Esophagus (tissue), 2 donors: ENCODE data around the gene PNPLA2. TPM values are rescaled to one million over a fixed set of nuclear protein-coding genes. Genes with fewer than 3 reads are reported as not detected.

ENCODE experiments used
- H3K27ac ChIP-seq, 2 donors: one replicate each; pipeline ENCODE4 v1.5.1; 2013; ENCODE audit warnings: low read depth in 2 of 2, mild to moderate bottlenecking in 2 of 2, inconsistent platforms in 1 of 2, low read length in 1 of 2, moderate library complexity in 1 of 2
- H3K27me3 ChIP-seq, 2 donors: one replicate each; pipeline ENCODE4 v1.6.1; 2013; ENCODE audit warnings: low read length in 2 of 2, control low read depth in 1 of 2, mild to moderate bottlenecking in 1 of 2; ENCODE audit not compliant: insufficient read depth in 2 of 2, control insufficient read depth in 1 of 2
- H3K36me3 ChIP-seq, 2 donors: one replicate each; pipeline ENCODE4 v1.6.1; 2013; ENCODE audit warnings: low read length in 1 of 2; ENCODE audit not compliant: control insufficient read depth in 2 of 2, insufficient read depth in 2 of 2
- H3K4me1 ChIP-seq, 2 donors: one replicate each; pipeline ENCODE4 v1.6.1; 2013; ENCODE audit warnings: low read length in 1 of 2; ENCODE audit not compliant: control insufficient read depth in 2 of 2, insufficient read depth in 2 of 2
- H3K4me3 ChIP-seq, 2 donors: one replicate each; pipeline ENCODE4 v1.5.1; 2013; ENCODE audit warnings: low read length in 2 of 2, mild to moderate bottlenecking in 2 of 2, low read depth in 1 of 2, moderate library complexity in 1 of 2
- H3K9me3 ChIP-seq, 2 donors: one replicate each; pipeline ENCODE4 v1.6.1; 2013; ENCODE audit warnings: mild to moderate bottlenecking in 2 of 2, low read depth in 1 of 2, low read length in 1 of 2, moderate library complexity in 1 of 2; ENCODE audit not compliant: control insufficient read depth in 2 of 2, insufficient read depth in 1 of 2
- WGBS, 2 donors: extraction: QIAGEN DNeasy Blood & Tissue Kit; methylation state at CpG; one replicate each; pipeline ENCODE4 v1.1.7; 2013; 5-methylcytosine and 5-hydroxymethylcytosine counted together
- polyA plus RNA-seq, 2 donors: library from polyadenylated mRNA; stranded (reverse); fragments of 200-250 nt; gene quantifications; one replicate each; pipeline ENCODE4 v1.2.3, GENCODE V29; 2013
- donor health status: healthy with polysubstance abuse.
- donor health status: Bipolar disorder and iron deficiency.

The PNPLA2 gene
- polyA plus RNA-seq, 2 donors = 51.7 to 53.2 TPM

DNA sequence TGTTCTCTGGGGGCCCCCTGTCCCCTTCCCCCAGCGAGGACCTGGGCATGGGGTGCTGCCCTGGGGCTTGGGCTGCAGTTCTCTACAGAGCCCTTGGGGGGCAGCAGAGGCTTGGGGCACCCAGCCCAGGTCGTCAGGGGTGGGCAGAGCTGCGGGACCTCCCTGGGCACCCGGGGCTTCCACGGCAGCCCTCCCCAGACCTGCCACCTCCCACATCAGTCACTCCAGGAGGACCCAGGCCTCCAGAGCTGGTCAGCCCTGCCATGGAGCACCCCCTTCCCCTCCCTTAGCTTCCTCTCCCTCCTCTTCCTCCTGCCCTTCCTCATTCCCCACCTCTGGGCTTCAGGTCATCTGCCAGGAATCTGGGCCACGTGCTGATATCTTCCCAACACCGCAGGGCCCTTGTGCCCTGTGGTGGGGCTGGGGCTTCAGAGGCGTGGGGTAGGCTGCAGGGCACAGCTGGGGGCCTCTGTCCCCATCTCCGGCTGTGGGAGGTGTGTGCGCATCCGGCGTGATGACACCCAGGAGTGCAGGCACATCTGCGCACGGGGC, 29.7 kb downstream of the PNPLA2 start:
- Histone ChIP-seq H3K36me3 (no peaks in the 10 kb centered on the region), H3K4me3 (no peak overlapping the region), H3K9me3 (no peaks in the 10 kb centered on the region), H3K27me3 (peaks cover 0 to 5% of the 10 kb centered on the region in 2 donors), H3K4me1 (peaks cover 10 to 22% of the 10 kb centered on the region in 2 donors), H3K27ac (no peak overlapping the region)
- WGBS, 2 donors = 27 to 35% methylated on average over 13 to 14 of the region's 14 CpGs

DNA sequence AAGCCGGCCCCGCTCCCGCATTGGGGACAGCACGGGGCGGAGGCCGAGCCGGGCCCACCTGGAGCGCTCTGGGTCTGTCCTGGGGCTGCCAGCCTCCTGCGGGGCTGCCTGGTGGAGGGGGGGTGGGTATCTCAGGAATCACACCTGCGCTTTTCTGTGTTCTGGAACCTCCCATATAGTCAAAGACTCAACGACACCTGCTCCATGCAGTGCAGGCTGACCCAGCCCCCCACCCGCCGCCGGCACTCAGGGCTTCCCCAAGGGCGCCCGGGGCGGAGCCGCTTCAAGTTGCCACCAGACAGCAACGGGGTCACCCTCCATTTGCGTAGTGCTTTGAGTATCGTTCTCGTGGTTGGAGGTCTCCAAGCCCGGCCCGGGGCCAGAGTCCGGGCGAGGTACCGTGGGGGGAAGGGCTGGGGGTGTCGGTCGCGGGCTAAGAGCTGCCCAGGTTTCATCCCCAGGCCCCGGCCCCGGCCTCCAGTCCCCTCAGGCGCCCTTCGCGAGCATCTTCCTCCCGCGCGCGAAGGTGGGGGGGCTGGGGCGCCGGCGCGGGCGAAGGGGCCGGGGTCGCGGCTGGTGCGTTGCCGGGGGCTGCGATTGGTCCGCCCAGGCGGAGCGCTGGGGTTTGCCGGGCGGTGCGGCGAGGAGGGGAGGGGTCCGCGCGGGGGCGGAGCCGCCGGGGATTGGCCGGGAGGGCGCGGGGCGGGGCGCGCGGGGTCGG, 30.6 kb downstream of the PNPLA2 start:
- Histone ChIP-seq H3K36me3 (no peaks in the 10 kb centered on the region), H3K4me3 (peak overlapping the region in 1 of 2 donors; percentile 37), H3K9me3 (no peaks in the 10 kb centered on the region), H3K27me3 (peaks cover 0 to 5% of the 10 kb centered on the region in 2 donors), H3K4me1 (peaks cover 9 to 22% of the 10 kb centered on the region in 2 donors), H3K27ac (no peak overlapping the region)
- 6 to 11% methylated on average over 37 to 71 of the region's 71 CpGs for WGBS, 2 donors

DNA sequence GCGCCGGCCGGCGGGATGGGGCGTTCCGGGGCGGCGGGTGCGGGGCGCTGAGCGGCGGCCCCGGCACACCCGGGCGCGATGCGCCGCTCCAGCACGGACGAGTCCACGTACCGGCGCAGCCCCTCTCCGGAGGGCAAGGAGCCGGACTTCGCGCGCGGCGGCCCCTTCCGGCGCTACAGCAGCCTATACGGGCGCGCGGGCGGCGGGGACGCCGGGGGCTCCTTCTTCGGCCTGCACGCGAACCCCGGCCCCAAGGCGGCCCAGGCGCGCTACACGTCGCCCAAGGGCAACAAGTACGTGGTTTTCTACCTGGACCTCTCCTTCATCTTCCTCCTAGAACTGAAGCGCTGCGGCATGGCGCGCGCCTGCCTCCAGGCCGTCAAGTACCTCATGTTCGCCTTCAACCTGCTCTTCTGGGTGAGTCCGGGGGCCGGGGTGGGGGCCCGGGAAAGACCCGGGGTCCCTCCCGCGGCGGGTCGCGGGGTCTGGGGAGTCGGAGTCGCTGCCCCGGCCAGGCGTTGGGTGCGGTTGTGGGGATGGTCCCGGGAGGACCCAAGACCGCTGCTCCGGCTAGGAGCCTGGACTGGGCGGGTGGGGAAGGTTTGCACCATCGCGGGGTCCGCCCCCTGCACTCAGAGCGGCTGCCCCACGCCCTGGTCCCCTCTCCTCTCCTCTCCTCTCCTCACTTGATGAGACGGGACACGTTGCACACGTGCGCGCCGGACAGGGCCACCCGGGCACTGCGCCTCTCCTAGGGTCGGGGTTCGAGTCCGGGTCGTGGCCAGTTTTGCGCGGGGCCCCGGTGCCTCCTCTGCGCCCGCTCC, 31.4 kb downstream of the PNPLA2 start:
- H3K4me1 ChIP-seq = peaks cover 7 to 19% of the 10 kb centered on the region in 2 donors
- peak overlapping the region; percentile 13 to 37 for H3K4me3 ChIP-seq
- WGBS, 2 donors = 25 to 27% methylated on average over 85 to 97 of the region's 97 CpGs
- H3K27ac ChIP-seq = no peak overlapping the region
- H3K27me3 ChIP-seq = peaks cover 0 to 5% of the 10 kb centered on the region in 2 donors
- H3K9me3 ChIP-seq = no peaks in the 10 kb centered on the region
- H3K36me3 ChIP-seq = no peaks in the 10 kb centered on the region

DNA sequence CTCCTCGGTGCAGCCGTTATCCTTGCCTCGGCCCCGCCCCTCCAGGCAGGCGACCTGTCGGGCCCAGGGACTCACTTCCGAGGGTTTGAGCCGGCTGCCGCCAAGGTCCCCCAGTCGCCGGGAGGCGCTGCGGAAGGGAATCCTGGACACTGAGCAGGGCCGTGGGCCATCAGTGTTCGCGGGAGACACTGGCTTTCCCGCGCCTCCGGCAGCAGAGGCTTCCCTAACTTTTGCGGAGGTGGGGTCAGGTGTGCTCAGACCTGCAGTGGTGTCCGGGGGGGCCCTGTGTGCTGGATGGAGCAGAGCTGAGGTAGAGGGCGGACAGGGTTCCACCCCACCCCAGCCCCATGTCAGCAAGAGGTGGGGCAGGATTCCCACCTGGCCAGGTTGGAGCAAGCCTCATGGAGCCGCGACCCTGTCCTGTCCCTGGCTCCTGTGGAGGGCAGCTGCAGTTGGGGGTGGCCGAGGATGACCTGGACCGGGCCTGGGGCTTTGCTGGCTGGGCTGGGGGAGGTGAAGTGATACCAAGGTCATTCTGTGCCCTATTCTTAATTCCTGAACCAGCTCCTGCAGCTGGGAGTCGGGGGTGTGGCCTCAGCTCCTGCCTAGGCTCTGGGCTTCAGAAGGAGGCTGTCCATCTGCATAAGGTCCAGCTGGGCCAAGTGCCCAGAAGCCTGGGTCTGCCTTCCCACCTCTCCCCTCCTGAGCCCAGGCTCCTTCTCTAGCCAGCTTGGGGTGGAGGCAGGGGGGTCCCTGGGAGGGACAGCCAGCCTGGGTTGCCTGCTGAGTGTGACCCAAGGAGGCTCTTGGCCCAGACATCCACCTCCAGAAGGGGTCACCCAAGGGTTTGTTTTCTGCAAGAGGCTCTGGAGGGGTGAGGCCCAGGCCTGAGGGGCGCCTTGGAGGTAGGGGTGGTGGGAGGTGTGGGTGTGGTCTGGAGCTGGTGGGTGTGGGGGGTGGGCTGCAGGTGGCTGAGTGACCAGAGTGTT, 32.4 kb downstream of the PNPLA2 start:
- peaks cover 0 to 5% of the 10 kb centered on the region in 2 donors for H3K27me3 ChIP-seq
- H3K27ac ChIP-seq = no peak overlapping the region
- H3K4me1 ChIP-seq = peaks cover 5 to 16% of the 10 kb centered on the region in 2 donors
- H3K4me3 ChIP-seq = no peak overlapping the region
- H3K9me3 ChIP-seq = no peaks in the 10 kb centered on the region
- H3K36me3 ChIP-seq = no peaks in the 10 kb centered on the region
- 70 to 76% methylated on average over 25 to 28 of the region's 28 CpGs for WGBS, 2 donors

DNA sequence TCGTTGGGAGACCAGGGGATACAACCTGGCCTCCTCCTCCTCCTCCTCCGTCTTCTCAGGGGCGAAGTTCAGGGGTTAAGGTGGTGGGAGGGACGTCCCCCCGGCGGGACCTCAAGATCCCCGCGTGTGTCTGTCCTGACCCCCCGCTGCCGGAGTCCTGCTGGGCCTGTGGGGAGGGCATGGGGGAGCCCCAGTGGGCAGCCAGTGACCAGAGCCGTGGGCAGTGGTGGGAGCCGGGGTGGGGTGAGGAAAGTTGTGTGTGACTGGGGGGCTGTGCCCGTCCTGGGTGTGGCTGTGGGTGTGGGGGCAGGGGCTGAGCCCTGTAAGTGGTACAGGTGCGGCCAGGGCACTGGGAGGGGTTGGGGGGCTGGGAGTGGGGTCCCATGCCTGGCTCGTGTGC, 34.0 kb downstream of the PNPLA2 start:
- Histone ChIP-seq H3K36me3 (no peaks in the 10 kb centered on the region), H3K27me3 (peaks cover 0 to 5% of the 10 kb centered on the region in 2 donors), H3K27ac (no peak overlapping the region), H3K4me3 (no peak overlapping the region), H3K4me1 (peaks cover 5 to 12% of the 10 kb centered on the region in 2 donors), H3K9me3 (no peaks in the 10 kb centered on the region)
- WGBS, 2 donors = 80 to 82% methylated on average over 15 of the region's 15 CpGs

DNA sequence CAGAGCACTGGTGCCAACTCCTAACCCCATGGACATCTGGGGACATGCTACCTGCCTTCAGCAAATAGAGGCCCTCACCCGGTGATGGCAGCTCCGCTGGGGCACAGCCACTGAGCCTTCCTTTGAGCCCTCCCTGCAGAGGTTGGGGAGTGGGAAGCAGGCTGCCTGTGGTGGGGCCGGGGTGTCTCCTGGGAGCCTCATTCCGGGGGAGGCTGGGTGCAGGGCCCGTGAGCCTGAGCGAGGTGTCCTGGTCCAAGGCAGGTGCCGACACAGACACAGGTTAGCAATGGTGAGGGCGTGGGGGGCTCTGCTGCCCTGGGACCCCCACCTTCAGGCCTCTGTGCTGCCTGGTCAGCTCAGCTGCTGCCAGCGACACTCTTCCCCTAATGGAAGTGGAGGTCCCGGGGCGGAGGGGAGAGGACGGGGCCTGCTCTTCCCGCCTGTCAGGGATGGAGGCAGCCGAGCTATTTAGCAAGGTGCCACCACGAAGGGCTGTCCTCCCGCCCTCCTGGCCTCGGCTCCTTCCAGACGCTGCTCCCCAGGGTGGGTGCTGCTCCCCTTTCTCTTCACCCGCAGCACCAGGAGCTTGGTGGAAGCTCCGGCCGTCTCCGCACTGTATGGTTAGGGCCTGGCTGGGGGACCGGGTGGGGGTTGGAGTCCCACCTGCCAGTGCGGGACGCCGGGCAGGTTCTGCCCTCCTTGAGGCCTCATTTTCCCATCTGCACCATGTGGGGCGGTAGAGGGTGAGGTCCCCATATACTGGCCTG, 35.2 kb downstream of the PNPLA2 start:
- 92% methylated on average over 27 of the region's 27 CpGs for WGBS, 2 donors
- no peaks in the 10 kb centered on the region for H3K9me3 ChIP-seq
- peaks cover 0 to 5% of the 10 kb centered on the region in 2 donors for H3K27me3 ChIP-seq
- H3K4me3 ChIP-seq = no peak overlapping the region
- no peak overlapping the region for H3K27ac ChIP-seq
- no peaks in the 10 kb centered on the region for H3K36me3 ChIP-seq
- peaks cover 5 to 8% of the 10 kb centered on the region in 2 donors for H3K4me1 ChIP-seq

DNA sequence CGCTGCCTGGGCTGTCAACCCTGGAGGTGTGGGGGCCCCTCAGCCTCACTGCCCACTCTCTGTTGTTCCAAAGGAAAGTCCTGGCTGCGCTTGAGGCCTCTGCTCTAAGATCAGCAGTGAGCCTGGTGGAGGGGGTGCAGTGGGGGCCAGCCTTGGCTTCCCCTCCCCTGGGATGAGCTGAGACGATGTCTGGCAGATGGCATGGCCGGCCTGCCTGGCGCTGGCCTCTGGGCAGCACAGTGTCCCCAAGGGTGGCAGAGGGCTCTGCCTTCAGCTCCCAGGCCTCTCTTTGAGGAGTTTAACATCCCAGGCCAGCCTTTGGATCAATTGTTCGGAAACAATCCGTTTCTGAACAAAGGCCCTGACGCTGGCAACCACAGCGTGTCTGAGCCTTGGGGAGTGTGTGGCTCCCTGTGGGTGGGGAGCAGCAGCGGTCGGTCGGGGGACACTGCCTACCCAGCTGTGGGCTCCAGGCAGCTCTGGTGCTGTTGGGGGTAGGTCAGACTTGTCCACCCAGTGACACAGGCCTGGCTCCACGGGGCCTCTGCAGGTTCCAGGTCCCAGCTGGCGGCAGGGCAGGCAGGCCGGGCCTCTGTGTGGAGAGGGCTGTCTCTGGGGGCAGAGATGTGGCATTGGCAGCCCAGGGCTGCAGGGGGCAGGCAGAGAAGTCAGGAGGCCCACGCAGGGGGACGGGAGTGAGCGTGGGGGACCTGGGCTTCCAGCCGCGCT, 36.1 kb downstream of the PNPLA2 start:
- Histone ChIP-seq H3K4me3 (no peak overlapping the region), H3K27me3 (peaks cover 0 to under 1% of the 10 kb centered on the region in 2 donors), H3K36me3 (no peaks in the 10 kb centered on the region), H3K9me3 (no peaks in the 10 kb centered on the region), H3K4me1 (peaks cover 9% of the 10 kb centered on the region in 2 donors), H3K27ac (no peak overlapping the region)
- 84 to 85% methylated on average over 19 to 20 of the region's 20 CpGs for WGBS, 2 donors

DNA sequence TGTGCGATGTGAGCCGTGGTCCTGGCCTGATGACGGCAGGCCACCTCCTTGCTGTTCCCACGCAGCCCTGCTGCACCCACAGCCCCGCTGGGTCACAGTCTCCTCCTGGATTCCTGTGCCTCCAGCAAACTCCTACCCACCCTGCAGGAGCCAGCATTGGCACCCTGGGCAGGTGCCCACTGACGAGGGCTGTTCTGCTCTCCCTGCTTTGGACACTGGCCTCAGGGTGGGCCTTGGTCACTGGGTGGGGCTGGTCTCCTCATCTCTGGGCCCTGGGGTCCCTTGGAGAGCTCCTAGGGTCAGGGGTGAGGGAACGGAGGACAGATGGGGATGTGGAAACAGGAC, 36.6 kb downstream of the PNPLA2 start:
- 80 to 85% methylated on average over 7 of the region's 7 CpGs for WGBS, 2 donors
- Histone ChIP-seq H3K4me1 (peaks cover 11 to 12% of the 10 kb centered on the region in 2 donors), H3K27ac (no peak overlapping the region)

More for the DNA sequence above, 36.6 kb downstream of the PNPLA2 start:
- no peaks in the 10 kb centered on the region for H3K9me3 ChIP-seq
- H3K36me3 ChIP-seq = no peaks in the 10 kb centered on the region
- H3K27me3 ChIP-seq = no peaks in the 10 kb centered on the region
- no peak overlapping the region for H3K4me3 ChIP-seq
